Endothelial cell of umbilical vein (primary cell): ENCODE data around the gene DLL3.

ENCODE experiments used
- CTCF ChIP-seq, 2 donors: IDR thresholded peaks; 1 replicate in 1 of 2; 2 replicates in 1 of 2; pipeline ENCODE4 v1.5.1; 2011; ENCODE audit warnings: low read length in 2 of 2, mild to moderate bottlenecking in 2 of 2, moderate library complexity in 2 of 2, control low read depth in 1 of 2, inconsistent platforms in 1 of 2, low read depth in 1 of 2; ENCODE audit not compliant: insufficient read depth in 1 of 2; ENCODE audit errors: extremely low read depth in 1 of 2
- EZH2 ChIP-seq: IDR thresholded peaks from 2 replicates; pipeline ENCODE4 v1.6.1; 2012; ENCODE audit warnings: borderline replicate concordance, low read depth, mild to moderate bottlenecking, moderate library complexity, low read length, inconsistent platforms; ENCODE audit not compliant: severe bottlenecking
- JUN ChIP-seq: IDR thresholded peaks from 2 replicates; pipeline ENCODE4 v1.6.1; 2011; ENCODE audit warnings: borderline replicate concordance, low read depth; ENCODE audit not compliant: insufficient read length, insufficient read depth
- POLR2A ChIP-seq: IDR thresholded peaks from 2 replicates; pipeline ENCODE4 v1.6.1; 2012; ENCODE audit warnings: low read depth, mild to moderate bottlenecking, control low read depth, low read length
- POLR2AphosphoS5 ChIP-seq: IDR thresholded peaks from 2 replicates; pipeline ENCODE4 v1.6.1; 2012; ENCODE audit warnings: low read depth, mild to moderate bottlenecking, control low read depth, low read length, moderate library complexity; ENCODE audit not compliant: insufficient read depth

- TF ChIP-seq POLR2AphosphoS5: no peak
- TF ChIP-seq POLR2A: no peak
- no peak for TF ChIP-seq CTCF (IDR thresholded peaks at IDR 0.05; ENCODE audit: extremely low read depth in 1 of 2, insufficient read depth in 1 of 2, low read depth in 1 of 2, low read length in 2 of 2)
- TF ChIP-seq EZH2: no peak
- no peak for TF ChIP-seq JUN
These were observed 44.7 kb downstream of the DLL3 start for GRCh38 chr19:39543477-39543857.
